Thyroid gland (tissue), 4 donors: ENCODE measurements around the gene PCDHGC4. TPM values are rescaled to one million over a fixed set of nuclear protein-coding genes. Genes with fewer than 3 reads are reported as not detected.

Experiments
- DNase-seq, 2 donors: peaks; one replicate each; pipeline ENCODE4 v3.0.0-alpha.2; 2019
- H3K27ac ChIP-seq, 3 donors: fragments of 200-600 bp; sonication (generic); 1 replicate in 2 of 3; 2 replicates in 1 of 3; pipeline ENCODE4 v1.5.1; 2016 to 2019; ENCODE audit warnings: mild to moderate bottlenecking in 1 of 3, moderate library complexity in 1 of 3
- H3K27me3 ChIP-seq: fragments of 200-600 bp; sonication (generic); one replicate; pipeline ENCODE4 v1.5.1; 2019
- H3K36me3 ChIP-seq, 2 donors: fragments of 200-600 bp; sonication (generic); one replicate each; pipeline ENCODE4 v1.5.1; 2016 to 2019
- H3K4me1 ChIP-seq, 2 donors: fragments of 200-600 bp; sonication (generic); one replicate each; pipeline ENCODE4 v1.5.1; 2017 to 2019
- H3K4me3 ChIP-seq, 3 donors: fragments of 200-600 bp; sonication (generic); replicated peaks in 1 of 3; 1 replicate in 2 of 3; 2 replicates in 1 of 3; pipeline ENCODE4 v1.5.1; 2016; ENCODE audit warnings: mild to moderate bottlenecking in 1 of 3
- H3K9me3 ChIP-seq: fragments of 200-600 bp; sonication (generic); one replicate; pipeline ENCODE4 v1.5.1; 2017
- CTCF ChIP-seq, 6 experiments: fragments of 200-600 bp in 3 of 6; fragments of 450-650 bp in 3 of 6; sonication (generic) in 3 of 6; IDR thresholded peaks; one replicate each; pipeline ENCODE4 v1.5.1; 2016 to 2019; ENCODE audit warnings: antibody characterized with exemption in 6 of 6, mild to moderate bottlenecking in 2 of 6, inconsistent platforms in 1 of 6, moderate library complexity in 1 of 6
- POLR2A ChIP-seq, 2 donors: fragments of 450-650 bp; IDR thresholded peaks; one replicate each; pipeline ENCODE4 v1.6.1; 2017; ENCODE audit warnings: antibody characterized with exemption in 2 of 2, mild to moderate bottlenecking in 2 of 2, moderate library complexity in 1 of 2
- WGBS, 2 donors: methylation state at CpG; one replicate each; pipeline ENCODE4 v1.1.5; 2017; 5-methylcytosine and 5-hydroxymethylcytosine counted together
- intact Hi-C: fragments of 100-400 bp; cut with DNase I; formaldehyde crosslinking; loops from one replicate; pipeline ENCODE4 v1.15.1; 2023
- total RNA-seq, 4 donors: library from RNA; depleted of rRNA; stranded (reverse); fragments of >200 nt; gene quantifications; one replicate each; pipeline ENCODE4 v1.2.3, GENCODE V29; 2016

The PCDHGC4 gene
- total RNA-seq, 4 donors from 2014 or later = 2.5 to 10.7 (median 4.8) TPM

GRCh38 chr5:141512390-141512910, 27.6 kb downstream of the PCDHGC4 start:
- Histone ChIP-seq H3K4me3 (peak overlapping the region in 2 of 3 donors; percentile 36 to 47), H3K27ac (peak overlapping the region; percentile 28 to 91 (median 70)), H3K4me1 (peaks cover 27 to 58% of the 10 kb centered on the region in 2 donors), H3K36me3 (peaks cover 9 to 13% of the 10 kb centered on the region in 2 donors), H3K9me3 (no peaks in the 10 kb centered on the region), H3K27me3 (no peaks in the 10 kb centered on the region)
- TF ChIP-seq CTCF (IDR thresholded peaks at IDR 0.05) (peak; percentile 65 to 94 (median 80)), POLR2A (IDR thresholded peaks at IDR 0.05) (no peak)
- 7 to 9% methylated on average over 24 to 26 of the region's 28 CpGs for WGBS, 2 donors
- intact Hi-C loops = no loop called here
- DNase-seq = peak; percentile 86 to 92

GRCh38 chr5:141512911-141513626, 28.2 kb downstream of the PCDHGC4 start:
- Histone ChIP-seq H3K36me3 (peaks cover 9 to 13% of the 10 kb centered on the region in 2 donors), H3K4me3 (peak overlapping the region in 2 of 3 donors; percentile 36 to 47), H3K27ac (peak overlapping the region in 2 of 3 donors; percentile 70 to 91), H3K4me1 (peaks cover 27 to 51% of the 10 kb centered on the region in 2 donors), H3K9me3 (no peaks in the 10 kb centered on the region), H3K27me3 (no peaks in the 10 kb centered on the region)
- TF ChIP-seq CTCF (IDR thresholded peaks at IDR 0.05) = no peak
- no peak for TF ChIP-seq POLR2A (IDR thresholded peaks at IDR 0.05)
- intact Hi-C loops = no loop called here
- peak; percentile 36 to 55 for DNase-seq
- 2 to 4% methylated on average over 20 to 38 of the region's 43 CpGs for WGBS, 2 donors

GRCh38 chr5:141513627-141514329, 28.9 kb downstream of the PCDHGC4 start:
- peak overlapping the region in 2 of 3 donors; percentile 36 to 47 for H3K4me3 ChIP-seq
- H3K36me3 ChIP-seq = peaks cover 9 to 13% of the 10 kb centered on the region in 2 donors
- 13 to 23% methylated on average over 23 to 29 of the region's 29 CpGs for WGBS, 2 donors
- H3K27ac ChIP-seq = peak overlapping the region; percentile 49 to 91 (median 70)
- TF ChIP-seq CTCF (IDR thresholded peaks at IDR 0.05) (no peak), POLR2A (IDR thresholded peaks at IDR 0.05) (peak in 1 of 2 donors; percentile 41)
- no peaks in the 10 kb centered on the region for H3K9me3 ChIP-seq
- H3K27me3 ChIP-seq = no peaks in the 10 kb centered on the region
- DNase-seq = peak; percentile 72 to 77
- intact Hi-C loops = no loop called here
- peaks cover 22 to 44% of the 10 kb centered on the region in 2 donors for H3K4me1 ChIP-seq

GRCh38 chr5:141514330-141515133, 29.7 kb downstream of the PCDHGC4 start:
- Histone ChIP-seq H3K27ac (peak overlapping the region; percentile 49 to 91 (median 70)), H3K9me3 (no peaks in the 10 kb centered on the region), H3K4me1 (peaks cover 14 to 37% of the 10 kb centered on the region in 2 donors), H3K36me3 (peaks cover 9 to 13% of the 10 kb centered on the region in 2 donors), H3K4me3 (peak overlapping the region in 1 of 3 donors; percentile 47), H3K27me3 (no peaks in the 10 kb centered on the region)
- WGBS, 2 donors = 58 to 64% methylated on average over 4 to 6 of the region's 6 CpGs
- peak; percentile 21 to 24 for DNase-seq
- no peak for TF ChIP-seq CTCF (IDR thresholded peaks at IDR 0.05)
- TF ChIP-seq POLR2A (IDR thresholded peaks at IDR 0.05) = no peak
- intact Hi-C loops = loop anchor here (5.0 kb wide), 1 partner anchor 37 kb away; the partner anchor contains the start of gene PCDHGC3
